SH-SY5Y (cell line): ENCODE results near the gene IL24.

ENCODE experiments used
- GATA2 ChIP-seq: IDR thresholded peaks from 2 replicates; pipeline ENCODE4 v1.6.1; 2011; ENCODE audit warnings: mild to moderate bottlenecking, low read depth, low read length
- GATA3 ChIP-seq: IDR thresholded peaks from 2 replicates; pipeline ENCODE4 v1.6.1; 2011; ENCODE audit warnings: low read depth, mild to moderate bottlenecking, low read length, moderate library complexity

DNA sequence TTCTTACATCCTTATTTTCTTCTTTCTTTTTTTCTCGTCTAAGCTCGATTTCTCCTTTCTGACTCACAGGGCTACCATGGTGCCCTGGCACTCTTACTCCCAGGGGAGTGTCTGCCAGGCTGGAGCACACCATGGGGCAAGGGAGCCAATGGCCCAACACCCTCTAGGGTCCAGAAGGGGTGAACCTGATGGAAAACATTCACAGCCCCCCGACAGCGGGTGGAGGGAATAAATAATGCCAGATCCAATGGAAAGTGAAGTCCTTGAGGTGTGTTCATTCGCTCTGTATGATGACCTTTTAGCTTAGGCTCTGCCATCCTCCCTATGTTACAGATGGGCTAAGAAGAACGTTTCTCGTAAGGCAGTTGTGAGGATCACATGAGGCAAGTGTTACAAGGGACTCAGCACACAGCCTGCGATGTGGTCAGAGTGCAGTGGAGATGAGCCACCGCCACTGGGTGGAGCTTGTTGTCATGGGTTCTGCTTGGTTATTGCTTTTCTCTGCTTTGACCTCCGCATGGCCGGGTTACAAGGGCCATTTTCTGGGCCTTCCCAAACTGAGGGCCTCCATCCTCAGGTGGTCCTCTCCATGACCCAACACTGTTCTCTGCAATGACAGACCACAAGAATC lies 28.0 kb downstream of the IL24 start:
- TF ChIP-seq GATA2 (no peak), GATA3 (no peak)
